Islet precursor cell (in vitro differentiated cells): Measurements from ENCODE around the gene SFTA2.
"Not testable (repeated sequence)": the region's sequence is repeated elsewhere in the genome, so short reads cannot be mapped to it uniquely, and the experiment has no call there.

Experiments used
- DNase-seq: peaks from one replicate; pipeline ENCODE4 v3.0.0-alpha.2; 2018

Gene SFTA2

DNA sequence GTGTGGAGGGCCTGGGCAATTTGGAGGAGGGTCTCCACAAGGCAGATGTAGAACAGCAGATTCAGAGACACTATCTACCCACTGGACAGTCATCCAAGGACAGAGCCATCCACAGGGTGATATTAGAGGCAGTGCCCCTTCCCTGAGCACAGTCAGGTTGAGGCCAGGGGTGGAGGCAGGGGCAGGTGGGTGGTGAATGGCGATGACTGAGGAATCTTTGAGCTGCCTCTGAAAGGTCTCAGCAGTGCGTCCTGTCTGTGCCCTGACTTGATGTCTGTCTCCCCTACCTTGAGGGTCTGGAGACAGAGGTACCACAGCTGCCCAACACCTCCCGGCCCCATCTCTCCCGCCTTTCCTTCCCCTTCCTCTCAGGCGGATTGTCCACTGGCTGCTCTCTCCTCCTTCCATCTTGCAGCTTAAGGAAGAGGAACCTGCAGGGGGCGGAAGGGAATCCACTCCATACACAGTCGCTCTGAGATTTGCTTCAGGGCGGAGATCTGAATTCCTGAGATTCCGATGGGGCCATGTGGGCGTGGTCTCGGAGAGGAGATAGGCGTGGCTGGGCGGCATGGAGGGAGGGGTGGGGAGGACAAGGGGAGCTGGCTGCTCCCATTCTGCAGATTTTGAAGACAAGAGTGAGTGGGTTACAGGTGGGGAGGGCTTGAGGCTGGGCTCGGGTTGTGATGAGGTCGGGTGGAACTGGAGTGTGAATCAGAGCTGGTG, 10.5 kb upstream of the SFTA2 start:
- peak; percentile 96 for DNase-seq

DNA sequence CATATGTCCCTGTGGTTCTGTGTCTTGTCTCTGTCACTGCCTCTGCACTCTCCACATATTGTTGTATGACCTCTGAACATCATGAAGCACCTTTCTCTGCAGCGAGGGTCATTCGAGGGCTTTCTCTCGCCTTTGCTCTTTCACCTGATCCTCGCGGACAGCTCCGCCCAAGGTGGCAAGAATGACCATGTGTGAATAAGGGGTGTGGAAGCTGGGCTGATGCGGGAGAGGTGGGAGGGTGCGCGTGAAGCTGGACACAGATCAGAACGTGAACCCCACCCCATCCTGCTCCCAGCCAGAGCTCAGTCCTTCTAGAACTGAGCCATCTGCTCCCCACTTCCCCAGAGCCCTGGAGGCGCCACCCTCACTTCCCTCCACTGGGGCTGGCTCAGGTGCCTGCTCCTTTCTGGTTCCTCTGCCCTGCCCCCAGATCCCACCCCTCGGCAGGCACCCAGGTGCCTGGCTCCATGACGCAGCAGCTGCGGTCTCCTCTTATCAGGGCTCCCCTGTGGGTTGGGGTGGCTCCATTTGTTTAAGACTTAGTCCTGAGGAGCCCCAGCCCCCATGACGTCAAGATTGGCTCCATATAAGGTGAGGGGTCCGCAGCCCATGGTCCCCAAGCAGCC, 8.5 kb upstream of the SFTA2 start, which contains the start of gene MUCL3:
TSS of gene MUCL3 (plus strand) at position 613 of the 626 bp plus-strand sequence. CDS start 27 bp downstream, outside the sequence.
- no peak for DNase-seq

DNA sequence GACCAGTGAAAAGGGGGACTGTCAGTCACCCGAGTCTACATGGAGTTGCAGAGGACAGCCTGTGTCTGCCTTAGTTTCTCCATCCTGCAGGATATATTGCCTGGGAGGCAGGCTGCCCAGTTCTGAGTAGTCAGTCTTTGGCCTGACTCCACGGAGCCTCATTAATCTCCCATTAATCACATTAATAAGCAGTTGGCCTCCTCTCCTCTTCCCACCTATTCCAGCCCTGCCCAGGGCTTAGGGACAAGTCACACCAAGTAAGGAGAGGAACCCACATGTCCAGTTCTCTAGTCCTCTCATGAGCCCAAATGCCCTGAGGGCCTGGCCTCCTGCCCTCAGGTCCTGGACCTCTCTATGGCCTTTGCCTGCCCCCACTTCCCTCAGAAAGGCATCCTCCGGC, 7.5 kb upstream of the SFTA2 start:
- no peak for DNase-seq

DNA sequence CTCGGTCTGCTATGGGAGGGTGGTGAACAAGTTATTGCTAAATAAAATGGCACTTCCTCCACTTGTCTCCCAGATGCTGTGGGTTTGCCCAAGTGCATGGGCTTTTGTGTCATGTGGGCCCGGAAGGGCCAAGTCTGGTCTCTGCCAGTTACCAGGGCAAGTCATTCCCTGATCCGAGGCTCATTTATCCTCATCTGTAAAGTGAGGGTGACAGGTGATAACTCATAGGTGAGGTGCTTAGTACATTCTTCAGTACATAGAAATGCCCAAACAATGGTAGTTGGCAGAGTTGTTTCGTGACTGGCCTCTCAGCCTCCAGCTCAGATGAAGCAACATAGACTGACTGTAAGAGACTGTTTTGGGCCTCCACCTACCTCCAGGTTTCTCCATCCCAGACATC, 6.8 kb upstream of the SFTA2 start:
- DNase-seq = no peak

DNA sequence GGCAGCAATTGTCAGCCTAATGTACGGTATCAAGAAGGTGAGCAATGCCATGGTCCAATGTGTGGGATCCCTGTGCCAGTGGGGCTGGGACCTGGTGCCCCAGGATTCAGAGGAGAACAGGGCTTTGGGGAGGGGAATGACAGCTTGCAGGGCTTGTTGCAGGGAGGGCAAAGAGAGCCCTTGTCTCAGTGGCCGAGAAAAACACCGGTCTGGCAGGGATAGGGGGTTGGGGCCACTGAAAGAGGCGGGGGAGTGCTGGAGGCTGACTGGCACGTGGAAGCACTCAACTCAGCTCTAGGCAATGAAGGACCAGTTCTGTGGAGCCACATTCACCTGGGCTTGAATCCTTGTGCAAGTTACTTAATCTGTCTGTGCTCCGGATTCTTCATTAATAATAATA, 5.3 kb upstream of the SFTA2 start:
- DNase-seq = no peak

DNA sequence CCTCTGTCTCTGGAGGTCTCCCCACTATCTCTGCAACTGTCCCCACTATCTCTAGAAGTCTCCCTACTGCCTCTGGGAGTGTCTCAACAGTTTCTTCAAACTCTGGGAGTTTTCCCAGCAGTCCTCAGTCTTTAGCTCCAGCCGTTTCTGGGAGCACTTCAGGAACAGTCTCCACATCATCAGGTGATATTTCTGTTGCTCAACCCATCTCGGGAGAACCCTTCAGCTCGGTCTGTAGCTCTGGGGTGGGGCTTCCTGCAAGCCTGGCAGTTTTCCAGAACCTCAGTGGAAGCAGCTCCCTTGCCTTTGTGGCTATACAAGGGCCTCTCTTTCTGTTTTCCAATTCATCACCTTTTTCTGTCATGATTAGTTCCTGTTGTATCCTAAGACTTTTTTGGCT, 3.0 kb upstream of the SFTA2 start:
- no peak for DNase-seq

DNA sequence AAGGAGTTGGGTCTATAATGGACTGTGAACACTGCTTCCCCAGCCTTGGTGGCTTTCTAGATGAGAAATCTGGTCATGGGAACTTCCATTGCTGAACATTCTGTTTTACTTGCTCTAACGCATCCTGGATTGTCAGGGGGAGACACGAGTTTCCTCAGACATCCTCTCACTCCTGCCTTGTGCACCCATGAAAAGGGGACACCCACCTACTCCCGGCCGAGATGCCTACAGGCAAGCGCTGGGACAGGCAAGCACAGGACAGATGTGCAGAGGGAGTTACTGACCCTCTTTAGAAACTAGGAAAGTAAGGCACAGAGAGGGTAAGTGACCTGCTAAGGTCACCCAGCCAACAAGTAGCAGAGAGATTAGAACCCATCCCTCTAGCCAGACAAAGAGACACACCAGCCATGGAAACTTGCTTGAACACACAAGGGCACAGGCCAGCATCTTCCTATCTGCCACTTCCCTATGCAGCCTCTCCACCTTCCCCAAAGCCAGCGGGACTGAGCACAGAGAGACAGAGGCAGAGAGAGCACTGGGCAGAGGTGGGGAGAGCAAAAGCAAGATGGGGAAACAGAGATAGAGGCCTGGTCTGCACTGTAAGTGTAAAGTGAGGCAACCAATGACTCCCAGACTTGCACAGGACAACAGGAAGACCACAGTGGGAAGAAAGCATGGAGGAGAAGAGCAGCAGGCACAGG, 845 bp upstream of the SFTA2 start:
- no peak for DNase-seq

DNA sequence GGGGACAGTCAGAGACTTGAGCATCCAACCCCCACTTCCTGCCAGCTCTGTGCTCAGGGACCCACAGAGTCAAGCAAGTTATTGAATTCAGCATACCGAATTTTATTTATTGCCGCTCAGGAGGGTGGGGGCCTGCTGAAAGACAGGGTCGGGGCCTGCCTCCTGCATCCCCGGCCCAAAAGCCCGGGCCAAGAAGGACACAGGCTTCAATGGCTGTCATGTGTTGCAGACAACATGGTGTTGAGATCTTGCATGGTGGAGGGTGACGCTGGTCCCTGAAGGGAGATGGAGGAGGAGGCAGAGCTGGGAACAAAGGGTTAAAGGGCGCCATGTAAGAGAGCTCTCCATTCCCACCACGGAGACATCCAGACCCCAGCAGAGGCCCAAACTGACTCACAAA, 698 bp downstream of the SFTA2 start:
- no peak for DNase-seq

DNA sequence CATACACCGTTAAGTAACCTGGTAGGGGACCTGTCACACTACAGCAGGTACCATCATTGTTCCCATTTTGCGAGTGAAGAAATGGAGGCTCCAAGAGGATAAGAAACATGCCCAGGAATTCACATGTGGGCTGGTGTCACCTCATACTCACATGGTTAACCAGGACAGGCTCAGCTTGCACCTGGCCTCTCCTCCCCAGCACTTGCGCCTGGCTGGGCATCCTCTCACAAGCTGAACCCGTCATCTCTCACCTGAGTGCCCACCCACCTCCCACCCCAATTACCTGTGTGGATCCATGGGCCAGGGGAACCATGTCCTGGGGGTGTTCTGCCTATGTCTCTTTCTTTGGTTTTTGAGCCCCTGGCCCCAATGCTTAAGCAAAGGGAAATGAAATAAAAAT, 1.5 kb downstream of the SFTA2 start:
- DNase-seq = no peak

DNA sequence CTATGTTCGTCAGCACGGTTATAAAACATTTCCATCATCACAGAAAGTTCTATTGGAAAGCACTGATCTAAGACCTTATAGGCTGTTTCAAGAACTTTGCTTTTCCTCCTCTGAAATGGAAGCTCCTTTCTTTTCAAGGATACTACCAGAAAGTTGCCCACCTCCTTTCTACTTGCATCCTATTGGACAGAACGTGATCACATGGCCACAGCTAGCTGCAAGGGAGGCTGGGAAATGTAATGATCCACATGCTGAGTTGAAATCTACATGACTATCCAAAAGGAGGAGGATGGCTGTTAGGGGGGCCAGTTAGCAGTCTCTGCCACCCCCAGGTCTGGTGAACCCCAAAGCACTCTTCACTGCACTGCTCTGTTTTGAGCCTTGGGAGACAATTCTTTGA, 3.3 kb downstream of the SFTA2 start:
- no peak for DNase-seq

DNA sequence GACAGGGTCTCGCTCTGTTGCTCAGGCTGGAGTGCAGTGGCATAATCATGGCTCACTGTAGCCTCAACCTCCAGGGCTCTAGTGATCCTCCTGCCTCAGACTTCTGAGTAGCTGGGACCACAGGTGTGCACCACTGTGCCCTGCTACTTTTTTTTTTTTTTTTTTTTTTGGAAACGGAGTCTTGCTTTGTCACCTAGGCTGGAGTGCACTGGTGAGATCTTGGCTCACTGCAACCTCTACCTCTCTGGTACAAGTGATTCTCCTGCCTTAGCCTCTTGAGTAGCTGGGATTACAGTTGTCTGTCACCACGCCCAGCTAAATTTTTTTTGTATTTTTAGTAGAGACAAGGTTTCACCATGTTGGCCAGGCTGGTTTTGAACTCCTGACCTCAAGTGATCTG, 4.9 kb downstream of the SFTA2 start:
- not testable (repeated sequence) for DNase-seq

DNA sequence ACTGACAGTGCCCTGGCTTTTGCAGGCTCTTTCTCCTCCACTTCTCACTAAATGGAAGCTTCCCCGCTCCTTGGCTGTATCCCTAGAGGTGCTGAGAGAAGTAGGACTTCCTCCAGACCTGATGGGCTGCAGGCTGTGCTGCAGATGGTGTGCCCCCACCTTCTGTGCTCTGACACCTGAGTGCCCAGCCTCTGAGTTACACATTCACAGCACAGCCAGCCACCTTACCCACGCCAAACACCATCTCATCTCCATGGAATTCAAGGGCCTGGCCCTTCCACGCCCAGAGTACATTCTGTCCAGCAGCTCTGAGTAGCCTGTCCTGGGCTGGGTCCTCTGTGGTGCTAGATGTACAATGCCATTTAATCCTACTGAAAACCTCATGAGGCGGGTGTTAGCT, 5.3 kb downstream of the SFTA2 start:
- no peak for DNase-seq

DNA sequence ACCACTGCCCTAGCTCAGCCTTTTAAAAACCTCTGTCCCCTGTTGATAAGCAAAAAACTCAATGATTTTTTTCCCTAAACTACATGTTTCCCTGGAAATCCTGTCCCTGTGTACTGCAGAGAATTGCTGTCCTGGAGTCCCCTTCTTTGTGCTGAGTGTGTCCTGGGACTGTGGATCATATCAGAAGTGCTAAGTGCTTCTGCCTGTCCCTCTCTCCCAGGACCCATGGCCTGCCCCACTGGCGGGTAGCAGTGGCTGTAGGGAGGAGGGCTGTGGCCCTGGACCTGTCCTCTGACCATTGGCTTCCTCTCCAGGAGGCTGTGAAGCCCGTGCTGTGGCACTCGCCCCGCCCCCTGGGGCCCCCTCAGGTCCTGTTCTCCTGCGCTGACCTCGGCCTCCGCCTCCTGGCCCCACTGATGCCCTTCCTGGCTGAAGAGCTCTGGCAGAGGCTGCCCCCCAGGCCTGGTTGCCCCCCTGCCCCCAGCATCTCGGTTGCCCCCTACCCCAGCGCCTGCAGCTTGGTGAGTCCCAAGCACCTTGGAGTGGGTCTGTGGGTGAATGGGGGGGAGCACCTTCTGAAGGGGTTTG, 7.8 kb downstream of the SFTA2 start:
- not testable (repeated sequence) for DNase-seq

DNA sequence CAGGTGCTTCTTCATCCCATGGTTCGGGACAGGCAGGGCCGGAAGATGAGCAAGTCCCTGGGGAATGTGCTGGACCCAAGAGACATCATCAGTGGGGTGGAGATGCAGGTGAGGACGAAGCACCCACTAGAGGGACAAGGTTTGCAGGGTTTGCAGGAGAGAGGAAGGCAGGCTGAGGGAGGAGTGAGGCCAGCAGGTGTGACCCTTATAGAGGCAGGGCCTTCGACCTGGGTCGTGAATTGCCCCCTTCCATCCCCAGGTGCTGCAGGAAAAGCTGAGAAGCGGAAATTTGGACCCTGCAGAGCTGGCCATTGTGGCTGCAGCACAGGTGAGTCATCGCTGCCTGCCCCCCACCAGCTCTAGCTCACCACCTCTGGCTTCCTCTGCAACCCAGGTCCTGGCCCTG, 9.5 kb downstream of the SFTA2 start:
- DNase-seq = peak; percentile 67

DNA sequence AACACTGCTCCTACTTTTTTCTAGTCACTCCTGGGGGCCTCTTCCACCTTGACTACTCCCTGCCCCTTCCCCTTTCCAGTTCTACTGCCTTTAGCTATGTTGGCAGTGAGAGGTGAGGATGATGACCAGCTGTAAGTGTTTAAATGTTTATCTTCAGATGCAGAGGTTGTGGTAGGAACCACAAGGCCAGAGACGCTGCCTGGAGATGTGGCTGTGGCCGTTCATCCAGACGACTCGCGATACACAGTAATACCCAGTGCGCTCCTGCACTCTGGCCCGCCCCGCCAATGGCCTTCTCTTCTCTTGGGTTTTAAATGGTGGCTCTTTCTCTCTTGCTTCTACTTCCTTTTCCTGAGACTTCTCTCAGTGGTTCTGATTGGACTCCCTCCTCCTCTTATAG, 13.3 kb downstream of the SFTA2 start:
- DNase-seq = no peak

DNA sequence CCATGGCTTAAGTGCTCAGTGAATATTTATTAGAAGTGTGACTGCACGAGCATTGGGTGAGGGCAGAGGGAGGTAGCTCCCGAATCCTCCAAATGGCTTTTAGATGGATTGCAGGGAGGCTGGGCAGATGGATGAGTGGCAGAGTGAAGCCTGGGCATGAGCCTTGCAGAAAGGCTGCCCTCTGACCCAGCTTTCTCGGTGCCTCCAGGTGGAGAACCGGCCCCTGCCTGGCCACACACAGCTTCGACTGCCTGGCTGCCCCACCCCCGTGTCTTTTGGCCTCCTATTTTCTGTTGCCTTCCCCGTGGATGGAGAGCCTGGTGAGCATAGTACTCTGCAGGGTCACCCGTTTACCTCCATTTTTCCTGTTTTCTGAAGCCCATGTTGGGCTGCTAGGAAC, 14.5 kb downstream of the SFTA2 start:
- DNase-seq = no peak

DNA sequence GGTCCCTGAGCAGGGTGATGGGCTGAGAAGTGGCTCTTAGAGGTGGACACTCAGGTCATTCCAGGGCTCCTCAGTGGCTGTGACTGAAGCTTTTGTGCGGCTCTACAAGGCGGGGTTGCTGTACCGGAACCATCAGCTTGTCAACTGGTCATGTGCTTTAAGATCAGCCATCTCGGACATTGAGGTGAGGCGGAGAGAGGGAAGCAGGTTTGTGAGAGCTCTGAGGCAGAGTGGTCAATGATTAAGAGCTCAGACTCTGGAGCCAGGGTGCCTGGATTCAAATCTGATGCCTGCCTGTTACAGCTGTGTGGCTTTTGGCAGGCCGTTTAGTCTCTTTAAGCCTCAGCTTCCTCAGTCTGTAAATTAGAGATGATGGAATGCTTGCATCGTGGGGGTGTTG, 14.9 kb downstream of the SFTA2 start:
- no peak for DNase-seq

DNA sequence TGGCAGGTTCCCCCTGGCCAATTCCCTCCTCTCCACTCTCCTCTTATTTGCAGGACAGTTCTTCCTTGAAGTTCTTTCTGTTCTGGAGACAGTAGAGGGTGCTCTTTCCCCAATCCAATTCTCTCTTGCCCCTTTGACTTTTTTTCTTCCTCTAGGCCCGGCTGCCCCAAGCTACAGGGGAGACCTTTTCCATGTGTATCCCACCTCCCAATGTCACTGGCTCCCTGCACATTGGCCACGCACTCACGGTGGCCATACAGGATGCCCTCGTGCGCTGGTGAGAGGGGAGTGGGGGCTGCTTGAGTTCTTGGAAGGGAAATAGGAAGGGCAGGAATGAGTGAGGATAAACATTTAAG, 16.4 kb downstream of the SFTA2 start:
- DNase-seq = peak; percentile 73

DNA sequence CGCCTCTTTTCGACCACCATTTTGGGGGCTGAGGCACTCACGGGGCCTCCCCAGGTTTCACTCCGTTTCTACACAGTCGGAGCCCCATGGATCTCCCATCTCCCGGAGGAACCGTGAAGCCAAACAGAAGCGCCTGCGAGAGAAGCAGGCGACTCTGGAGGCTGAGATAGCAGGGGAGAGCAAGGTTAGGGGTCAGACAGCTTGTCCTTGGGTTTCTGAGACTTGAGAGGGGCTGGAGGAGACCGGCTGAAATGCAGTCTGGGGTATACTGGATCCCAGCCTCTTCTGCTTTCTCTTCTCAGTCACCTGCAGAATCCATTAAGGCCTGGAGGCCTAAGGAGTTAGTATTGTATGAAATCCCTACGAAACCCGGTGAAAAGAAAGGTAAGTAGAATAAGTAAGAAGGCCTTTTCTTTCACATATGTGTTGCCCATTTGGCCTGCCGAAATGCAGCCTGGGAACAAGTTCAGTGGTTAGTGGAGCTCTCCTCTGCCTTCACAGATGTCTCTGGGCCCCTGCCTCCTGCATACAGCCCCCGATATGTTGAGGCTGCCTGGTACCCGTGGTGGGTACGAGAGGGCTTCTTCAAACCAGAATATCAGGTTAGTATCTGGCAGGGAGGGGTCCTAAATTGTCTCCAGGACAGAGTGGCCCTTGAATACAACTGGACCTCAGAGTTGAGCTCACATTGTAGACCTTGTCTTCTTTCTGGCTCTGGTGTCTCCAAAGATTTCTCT, 16.9 kb downstream of the SFTA2 start:
- DNase-seq = no peak

DNA sequence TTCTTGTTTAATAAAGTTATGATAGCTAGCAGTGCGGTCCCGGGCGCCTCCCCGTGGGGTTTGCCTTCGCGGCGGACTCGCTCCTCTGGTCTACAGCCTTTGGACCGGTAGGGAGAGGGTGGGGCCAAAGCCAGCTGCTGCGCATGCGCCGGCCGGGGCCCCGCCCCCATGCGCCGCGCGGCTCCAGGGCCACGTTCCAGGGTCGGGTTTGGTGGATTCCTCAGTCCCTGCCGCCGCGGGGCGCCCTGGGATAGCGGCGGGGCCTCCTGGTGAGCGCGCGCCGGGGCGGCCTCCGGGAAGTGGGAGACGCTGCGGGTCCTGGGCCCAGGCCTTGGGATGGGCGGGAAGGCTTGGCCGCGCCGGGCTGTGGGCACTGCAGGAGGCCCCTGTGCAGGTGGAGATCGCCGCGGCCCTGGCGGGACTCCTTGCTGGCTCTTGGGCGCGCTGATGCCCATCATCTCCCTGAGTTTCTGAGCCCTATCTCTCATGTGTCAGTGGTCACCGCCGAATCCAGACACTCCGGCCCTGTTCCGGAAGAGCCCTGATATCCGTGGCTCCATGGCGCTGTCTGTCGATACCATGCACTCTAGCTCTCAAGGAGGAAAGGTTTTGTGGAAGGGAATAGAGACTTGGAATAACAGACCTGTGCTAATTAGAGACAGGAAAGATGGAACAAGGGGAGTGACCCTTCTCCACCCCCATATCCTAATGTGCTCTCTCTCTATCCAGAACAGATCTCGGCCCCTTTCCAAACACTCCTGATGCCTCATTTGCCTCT, 17.7 kb downstream of the SFTA2 start, which contains the start of gene VARS2:
TSS of gene VARS2 (plus strand) at position 163 of the 778 bp plus-strand sequence. CDS start at position 762, 599 bp downstream.
- DNase-seq = peak; percentile 96

DNA sequence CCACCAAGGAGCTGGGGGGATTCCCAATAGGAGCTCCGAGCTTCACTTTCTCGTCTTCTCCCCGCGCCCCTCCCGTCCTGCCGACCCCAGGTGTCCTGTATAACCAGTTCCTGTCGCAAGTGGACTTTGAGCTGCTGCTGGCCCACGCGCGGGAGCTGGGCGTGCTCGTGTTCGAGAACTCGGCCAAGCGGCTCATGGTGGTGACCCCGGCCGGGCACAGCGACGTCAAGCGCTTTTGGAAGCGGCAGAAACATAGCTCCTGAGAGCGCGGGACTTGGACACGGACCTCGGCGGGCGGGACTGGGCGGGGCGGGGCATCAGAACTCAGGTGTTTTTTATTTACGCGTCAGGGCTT, 18.3 kb downstream of the SFTA2 start:
- no peak for DNase-seq
